DND-41 (cell line): Measurements from ENCODE around the gene RGN.
"Not testable (repeated sequence)": the region's sequence is repeated elsewhere in the genome, so short reads cannot be mapped to it uniquely, and the experiment has no call there.

Experiments used
- ATAC-seq: fragments of 200-7000 bp; cut with Tn5 transposase; 3 replicates; pipeline ENCODE4 v1.9.1; 2021; ENCODE audit warnings: low read depth; ENCODE audit not compliant: insufficient read depth
- DNase-seq: peaks from one replicate; pipeline ENCODE4 v3.0.0-alpha.2; 2020
- H2AFZ ChIP-seq: 2 replicates; pipeline ENCODE4 v1.6.0; 2012; ENCODE audit warnings: low read depth, low read length
- H3K27ac ChIP-seq: 2 replicates; pipeline ENCODE4 v1.5.1; 2012; ENCODE audit warnings: low read length, inconsistent platforms
- H3K27me3 ChIP-seq: fragments of 200-600 bp; sonication (generic); 2 replicates; pipeline ENCODE4 v1.6.0; 2012; ENCODE audit warnings: low read length, mild to moderate bottlenecking, inconsistent platforms; ENCODE audit not compliant: insufficient read depth, poor library complexity
- H3K36me3 ChIP-seq: 2 replicates; pipeline ENCODE4 v1.5.1; 2012; ENCODE audit warnings: low read length, inconsistent platforms; ENCODE audit not compliant: insufficient read depth
- H3K4me1 ChIP-seq: 2 replicates; pipeline ENCODE4 v1.5.1; 2012; ENCODE audit warnings: mild to moderate bottlenecking, low read length; ENCODE audit not compliant: insufficient read depth
- H3K4me2 ChIP-seq: 2 replicates; pipeline ENCODE4 v1.6.0; 2012; ENCODE audit warnings: mild to moderate bottlenecking, moderate library complexity, low read length, inconsistent platforms; ENCODE audit not compliant: insufficient read depth
- H3K4me3 ChIP-seq, 2 experiments: fragments of 200-600 bp in 1 of 2; shearing (Covaris generic) in 1 of 2; 2 replicates each; pipeline ENCODE4 v1.5.1; 2012 to 2016; ENCODE audit warnings: inconsistent platforms in 2 of 2, low read length in 2 of 2, mild to moderate bottlenecking in 2 of 2, low read depth in 1 of 2, moderate library complexity in 1 of 2
- H3K79me2 ChIP-seq: 2 replicates; pipeline ENCODE4 v1.6.0; 2012; ENCODE audit warnings: low read length, inconsistent platforms; ENCODE audit not compliant: insufficient read depth
- H3K9ac ChIP-seq: 2 replicates; pipeline ENCODE4 v1.6.0; 2012; ENCODE audit warnings: low read depth, mild to moderate bottlenecking, inconsistent platforms, low read length, moderate library complexity
- H3K9me3 ChIP-seq: 2 replicates; pipeline ENCODE4 v1.5.1; 2012; ENCODE audit warnings: low read length, moderate library complexity, mild to moderate bottlenecking, inconsistent platforms; ENCODE audit not compliant: insufficient read depth, severe bottlenecking
- H4K20me1 ChIP-seq: 2 replicates; pipeline ENCODE4 v1.6.0; 2012; ENCODE audit warnings: low read length; ENCODE audit not compliant: insufficient read depth
- CTCF ChIP-seq: IDR thresholded peaks from 2 replicates; pipeline ENCODE4 v1.5.1; 2012; ENCODE audit warnings: borderline replicate concordance, low read length, moderate library complexity, mild to moderate bottlenecking; ENCODE audit not compliant: poor library complexity, severe bottlenecking; ENCODE audit errors: extremely low read depth
- EZH2 ChIP-seq: IDR thresholded peaks from 3 replicates; pipeline ENCODE4 v1.6.1; 2012; ENCODE audit warnings: borderline replicate concordance, low read depth, mild to moderate bottlenecking, moderate library complexity, low read length, inconsistent platforms; ENCODE audit not compliant: severe bottlenecking

Gene RGN

GRCh38 chrX:47129157-47129898, 51.1 kb downstream of the RGN start:
- Histone ChIP-seq H3K79me2 (peaks cover 11% of the 10 kb centered on the region), H4K20me1 (no peaks in the 10 kb centered on the region), H3K4me1 (peaks cover 15% of the 10 kb centered on the region), H3K9me3 (no peaks in the 10 kb centered on the region), H3K27me3 (no peaks in the 10 kb centered on the region), H3K4me3 (peak overlapping the region; percentile 58 to 86), H3K27ac (peak overlapping the region; percentile 81), H2AFZ (peak overlapping the region; percentile 86), H3K4me2 (peak overlapping the region; percentile 73), H3K9ac (peak overlapping the region; percentile 59), H3K36me3 (no peaks in the 10 kb centered on the region)
- DNase-seq, result peak; percentile 95
- TF ChIP-seq CTCF (no peak), EZH2 (no peak)
- peak; percentile 99 for ATAC-seq

GRCh38 chrX:47129899-47130358, 51.7 kb downstream of the RGN start:
- Histone ChIP-seq H3K36me3 (no peaks in the 10 kb centered on the region), H3K4me2 (peak overlapping the region; percentile 73), H3K9ac (peak overlapping the region; percentile 59), H2AFZ (peak overlapping the region; percentile 86; the same call in 1 of the 2 replicates), H4K20me1 (no peaks in the 10 kb centered on the region), H3K79me2 (peaks cover 11% of the 10 kb centered on the region), H3K4me1 (peaks cover 15% of the 10 kb centered on the region), H3K27me3 (no peaks in the 10 kb centered on the region), H3K27ac (peak overlapping the region; percentile 54; the same call in 1 of the 2 replicates), H3K4me3 (peak overlapping the region; percentile 58 to 86; a peak in 3 of 4 replicates), H3K9me3 (no peaks in the 10 kb centered on the region)
- ATAC-seq (no peak), DNase-seq (no peak)
- TF ChIP-seq EZH2, result no peak
- TF ChIP-seq CTCF, result no peak

GRCh38 chrX:47133493-47133892, 55.2 kb downstream of the RGN start:
- no peak overlapping the region for H3K4me3 ChIP-seq
- no peaks in the 10 kb centered on the region for H3K27me3 ChIP-seq
- no peak overlapping the region for H3K4me2 ChIP-seq
- no peak overlapping the region for H3K9ac ChIP-seq
- H3K36me3 ChIP-seq, result no peaks in the 10 kb centered on the region
- no peak for DNase-seq
- H3K9me3 ChIP-seq, result no peaks in the 10 kb centered on the region
- H2AFZ ChIP-seq, result no peak overlapping the region
- no peak overlapping the region for H3K27ac ChIP-seq
- peaks cover 11% of the 10 kb centered on the region for H3K79me2 ChIP-seq
- no peaks in the 10 kb centered on the region for H4K20me1 ChIP-seq
- ATAC-seq, result no peak
- TF ChIP-seq EZH2, result no peak
- TF ChIP-seq CTCF, result no peak
- H3K4me1 ChIP-seq, result peaks cover 10% of the 10 kb centered on the region

- not testable (repeated sequence) for H3K9me3 ChIP-seq, H3K4me2 ChIP-seq, H3K79me2 ChIP-seq, H3K9ac ChIP-seq, H3K27me3 ChIP-seq, H3K27ac ChIP-seq, H3K4me3 ChIP-seq, DNase-seq, H2AFZ ChIP-seq, ATAC-seq, H3K4me1 ChIP-seq, H4K20me1 ChIP-seq
- H3K36me3 ChIP-seq, result peaks cover 13% of the 10 kb centered on the region
These were observed 57.4 kb downstream of the RGN start for GRCh38 chrX:47135650-47136049.
